Endothelial cell (in vitro differentiated cells): ENCODE data around the gene TBC1D7. TPM values are rescaled to one million over a fixed set of nuclear protein-coding genes. Genes with fewer than 3 reads are reported as not detected.
A peak's percentile ranks its signal among the peaks of the same experiment; 100 is the strongest.

Experiments
- DNase-seq: peaks from one replicate; pipeline ENCODE4 v3.0.0; 2021; ENCODE audit warnings: low spot score
- H3K27ac Mint-ChIP-seq: one replicate; pipeline ENCODE4 v1.8.0; 2021; ENCODE audit warnings: mixed read lengths, inconsistent platforms; ENCODE audit not compliant: unreplicated experiment
- H3K27me3 Mint-ChIP-seq: one replicate; pipeline ENCODE4 v1.8.0; 2021; ENCODE audit warnings: mild to moderate bottlenecking, moderate library complexity, mixed read lengths, inconsistent platforms; ENCODE audit not compliant: unreplicated experiment
- H3K36me3 Mint-ChIP-seq: one replicate; pipeline ENCODE4 v1.8.0; 2021; ENCODE audit warnings: mild to moderate bottlenecking, low read depth, mixed read lengths, inconsistent platforms; ENCODE audit not compliant: unreplicated experiment
- H3K4me1 Mint-ChIP-seq: one replicate; pipeline ENCODE4 v1.8.0; 2021; ENCODE audit warnings: mild to moderate bottlenecking, mixed read lengths, inconsistent platforms; ENCODE audit not compliant: unreplicated experiment
- H3K4me3 Mint-ChIP-seq: one replicate; pipeline ENCODE4 v1.8.0; 2021; ENCODE audit warnings: mild to moderate bottlenecking, mixed read lengths, inconsistent platforms; ENCODE audit not compliant: unreplicated experiment
- H3K9me3 Mint-ChIP-seq: one replicate; pipeline ENCODE4 v1.8.0; 2021; ENCODE audit warnings: mixed read lengths, inconsistent platforms; ENCODE audit not compliant: unreplicated experiment
- CTCF ChIP-seq: fragments of 200-600 bp; sonication (generic); IDR thresholded peaks from one replicate; pipeline ENCODE4 v1.5.0; 2021; ENCODE audit warnings: antibody characterized with exemption; ENCODE audit not compliant: unreplicated experiment
- total RNA-seq: library from RNA; stranded (reverse); fragmentation: NEBNext Ultra II Directional; extraction: Animal tissue kit (Norgen Biotek cat#: 25700); gene quantifications from one replicate; pipeline ENCODE4 v1.2.1, GENCODE V29; 2021; ENCODE audit not compliant: unreplicated experiment

The TBC1D7 gene
- total RNA-seq, 1 donor from 2014 or later: 40.4 TPM

- peak overlapping the region; percentile 81 for H3K27ac Mint-ChIP-seq
- DNase-seq: no peak
- peak overlapping the region; percentile 59 for H3K4me3 Mint-ChIP-seq
- H3K4me1 Mint-ChIP-seq: peaks cover 70% of the 10 kb centered on the region
- H3K27me3 Mint-ChIP-seq: peaks cover 13% of the 10 kb centered on the region
- no peaks in the 10 kb centered on the region for H3K9me3 Mint-ChIP-seq
- TF ChIP-seq CTCF: no peak
- H3K36me3 Mint-ChIP-seq: peaks cover 17% of the 10 kb centered on the region
Measured at GRCh38 chr6:13357551-13358075, 29.3 kb upstream of the TBC1D7 start.

- H3K4me1 Mint-ChIP-seq: peaks cover 71% of the 10 kb centered on the region
- TF ChIP-seq CTCF: no peak
- H3K36me3 Mint-ChIP-seq: peaks cover 16% of the 10 kb centered on the region
- DNase-seq: no peak
- H3K9me3 Mint-ChIP-seq: no peaks in the 10 kb centered on the region
- no peak overlapping the region for H3K4me3 Mint-ChIP-seq
- peak overlapping the region; percentile 93 for H3K27ac Mint-ChIP-seq
- H3K27me3 Mint-ChIP-seq: peaks cover 15% of the 10 kb centered on the region
Measured at GRCh38 chr6:13355999-13356785, 27.9 kb upstream of the TBC1D7 start.

GRCh38 chr6:13355043-13355945 is 27.0 kb upstream of the TBC1D7 start:
- no peak overlapping the region for H3K4me3 Mint-ChIP-seq
- TF ChIP-seq CTCF: no peak
- H3K27ac Mint-ChIP-seq: peak overlapping the region; percentile 93
- H3K9me3 Mint-ChIP-seq: no peaks in the 10 kb centered on the region
- DNase-seq: no peak
- H3K27me3 Mint-ChIP-seq: peaks cover 15% of the 10 kb centered on the region
- H3K36me3 Mint-ChIP-seq: peaks cover 15% of the 10 kb centered on the region
- H3K4me1 Mint-ChIP-seq: peaks cover 65% of the 10 kb centered on the region

- H3K4me3 Mint-ChIP-seq: peak overlapping the region; percentile 27
- no peaks in the 10 kb centered on the region for H3K9me3 Mint-ChIP-seq
- peak; percentile 22 for DNase-seq
- peak overlapping the region; percentile 93 for H3K27ac Mint-ChIP-seq
- TF ChIP-seq CTCF: no peak
- peaks cover 60% of the 10 kb centered on the region for H3K4me1 Mint-ChIP-seq
- peaks cover 15% of the 10 kb centered on the region for H3K27me3 Mint-ChIP-seq
- H3K36me3 Mint-ChIP-seq: peaks cover 11% of the 10 kb centered on the region
Measured at GRCh38 chr6:13354331-13355042, 26.1 kb upstream of the TBC1D7 start.
